NCI-H510A treated with DMSO at 0.1 percent for 48 hours (cell line): ENCODE results near the gene KIF1B.
"Not testable (repeated sequence)": the region's sequence is repeated elsewhere in the genome, so short reads cannot be mapped to it uniquely, and the experiment has no call there.

Experiments used
- DNase-seq: peaks from one replicate; lab custom pipeline; 2025; lab: John Stamatoyannopoulos, UW

The KIF1B gene

DNA sequence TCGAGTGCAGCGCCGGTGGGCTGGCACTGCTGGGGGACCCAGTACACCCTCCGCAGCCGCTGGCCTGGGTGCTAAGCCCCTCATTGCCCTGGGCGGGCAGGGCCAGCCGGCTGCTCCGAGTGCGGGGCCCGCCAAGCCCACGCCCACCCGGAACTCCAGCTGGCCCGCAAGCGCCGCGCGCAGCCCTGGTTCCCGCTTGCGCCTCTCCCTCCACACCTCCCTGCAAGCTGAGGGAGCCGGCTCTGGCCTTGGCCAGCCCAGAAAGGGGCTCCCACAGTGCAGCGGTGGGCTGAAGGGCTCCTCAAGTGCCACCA, 216.1 kb downstream of the KIF1B start:
- not testable (repeated sequence) for DNase-seq

DNA sequence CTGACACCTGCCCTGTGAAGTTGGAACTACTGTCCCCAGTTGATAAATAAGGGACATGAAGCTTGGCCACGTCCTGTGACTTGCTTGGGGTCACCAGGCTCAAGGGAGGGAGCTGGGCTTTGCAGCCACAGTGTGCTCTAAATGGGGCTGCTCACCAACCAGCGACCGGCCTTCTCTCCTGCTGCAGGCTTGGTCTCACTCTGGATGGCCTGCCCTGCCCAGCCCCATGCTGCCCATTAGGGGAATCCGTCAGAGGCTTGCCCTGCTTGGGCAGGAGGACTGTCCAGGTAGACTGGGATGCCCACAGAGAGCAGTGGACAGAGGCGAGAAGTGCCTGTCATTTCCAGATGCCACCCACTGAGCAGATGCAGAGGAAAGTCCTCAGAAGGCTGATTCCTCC, 218.6 kb downstream of the KIF1B start:
- no peak for DNase-seq

DNA sequence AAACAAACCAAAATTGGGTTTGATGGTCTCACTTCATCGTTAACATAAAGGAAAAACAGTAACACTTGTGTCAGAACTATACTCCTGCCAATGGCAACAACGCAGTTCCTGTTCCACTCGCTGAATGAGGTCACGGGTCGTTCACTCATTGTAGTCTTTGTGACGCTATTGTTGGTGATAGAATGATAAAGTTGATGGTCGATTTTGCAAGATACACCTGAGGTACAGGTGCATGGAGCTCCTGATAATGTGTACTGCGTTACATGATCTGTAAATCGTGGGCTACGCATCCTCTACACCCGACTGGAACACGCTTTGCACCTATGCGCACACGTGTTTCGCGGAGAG, 219.5 kb downstream of the KIF1B start:
- no peak for DNase-seq

DNA sequence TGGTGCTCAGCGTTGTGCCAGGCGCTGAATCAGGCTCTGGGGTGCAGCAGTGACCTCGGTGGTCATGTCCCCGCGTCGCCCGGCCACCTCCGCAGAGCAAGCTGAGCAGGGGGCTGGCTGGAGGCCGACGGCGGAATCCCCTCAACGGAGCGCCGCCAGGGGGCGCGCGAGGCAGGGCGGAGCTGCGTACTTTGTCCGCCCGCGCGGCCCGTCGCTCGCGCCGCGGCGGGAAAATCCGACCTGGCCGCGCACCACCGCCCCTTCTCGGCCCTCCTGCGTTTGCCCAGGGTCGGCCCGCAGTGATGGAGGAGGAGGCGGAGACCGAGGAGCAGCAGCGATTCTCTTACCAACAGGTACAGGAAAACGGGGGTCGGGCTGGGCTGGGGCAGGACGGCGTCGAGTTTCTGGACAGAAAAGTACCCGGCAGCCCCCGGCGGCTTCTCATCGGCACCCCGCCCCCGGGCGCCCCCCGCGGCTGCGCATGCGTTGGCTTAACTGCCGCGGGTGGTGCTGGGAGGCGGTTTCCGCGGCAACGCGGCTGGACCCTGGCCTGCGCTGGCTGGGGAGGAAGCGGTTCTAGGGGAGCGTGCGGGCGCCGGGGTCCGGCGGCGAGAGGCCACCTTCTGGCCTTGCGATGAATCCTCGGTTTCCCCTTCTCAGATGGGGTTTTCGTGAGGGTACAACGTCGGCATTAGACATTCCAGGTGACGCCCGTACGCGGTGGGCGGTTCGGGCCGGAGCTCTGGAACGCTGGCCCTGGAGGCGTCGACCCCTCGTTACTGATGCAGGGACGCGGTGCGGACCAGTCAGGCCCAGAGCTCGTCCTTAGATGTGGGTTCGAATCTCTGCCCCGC, 220.1 kb downstream of the KIF1B start, which contains the start of gene CENPS:
Gene CENPS, plus strand, starts transcription at position 218 of the 854 bp plus-strand sequence. Its CDS starts 85 bp downstream, at position 303.
- peak; percentile 100 for DNase-seq
